GM13976 (cell line): ENCODE measurements around the gene LUZP4.

Source experiments
- DNase-seq: peaks from one replicate; pipeline ENCODE4 v3.0.0; 2012; ENCODE audit warnings: low spot score
- in situ Hi-C: fragments of 300-500 bp; cut with MboI; formaldehyde crosslinking; loops from one replicate; pipeline ENCODE4 v1.12.0; 2022; ENCODE audit warnings: low sequenced_read_pairs, mixed read lengths, inconsistent platforms; ENCODE audit not compliant: unreplicated experiment
- TF ChIP-seq, protein P1 (sequence below): IDR thresholded peaks from 2 replicates; pipeline ENCODE4 v1.5.1; 2012; ENCODE audit warnings: borderline replicate concordance, mild to moderate bottlenecking; ENCODE audit not compliant: insufficient read depth; ENCODE audit errors: extremely low read depth, missing control alignments, control extremely low read depth

The LUZP4 gene, protein sequence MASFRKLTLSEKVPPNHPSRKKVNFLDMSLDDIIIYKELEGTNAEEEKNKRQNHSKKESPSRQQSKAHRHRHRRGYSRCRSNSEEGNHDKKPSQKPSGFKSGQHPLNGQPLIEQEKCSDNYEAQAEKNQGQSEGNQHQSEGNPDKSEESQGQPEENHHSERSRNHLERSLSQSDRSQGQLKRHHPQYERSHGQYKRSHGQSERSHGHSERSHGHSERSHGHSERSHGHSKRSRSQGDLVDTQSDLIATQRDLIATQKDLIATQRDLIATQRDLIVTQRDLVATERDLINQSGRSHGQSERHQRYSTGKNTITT

GRCh38 chrX:115289465-115289864, at the start of gene LUZP4:
TSS of gene LUZP4 (plus strand) at chrX:115289715. CDS start at chrX:115289760, 45 bp downstream.
- TF ChIP-seq, protein P1, sequence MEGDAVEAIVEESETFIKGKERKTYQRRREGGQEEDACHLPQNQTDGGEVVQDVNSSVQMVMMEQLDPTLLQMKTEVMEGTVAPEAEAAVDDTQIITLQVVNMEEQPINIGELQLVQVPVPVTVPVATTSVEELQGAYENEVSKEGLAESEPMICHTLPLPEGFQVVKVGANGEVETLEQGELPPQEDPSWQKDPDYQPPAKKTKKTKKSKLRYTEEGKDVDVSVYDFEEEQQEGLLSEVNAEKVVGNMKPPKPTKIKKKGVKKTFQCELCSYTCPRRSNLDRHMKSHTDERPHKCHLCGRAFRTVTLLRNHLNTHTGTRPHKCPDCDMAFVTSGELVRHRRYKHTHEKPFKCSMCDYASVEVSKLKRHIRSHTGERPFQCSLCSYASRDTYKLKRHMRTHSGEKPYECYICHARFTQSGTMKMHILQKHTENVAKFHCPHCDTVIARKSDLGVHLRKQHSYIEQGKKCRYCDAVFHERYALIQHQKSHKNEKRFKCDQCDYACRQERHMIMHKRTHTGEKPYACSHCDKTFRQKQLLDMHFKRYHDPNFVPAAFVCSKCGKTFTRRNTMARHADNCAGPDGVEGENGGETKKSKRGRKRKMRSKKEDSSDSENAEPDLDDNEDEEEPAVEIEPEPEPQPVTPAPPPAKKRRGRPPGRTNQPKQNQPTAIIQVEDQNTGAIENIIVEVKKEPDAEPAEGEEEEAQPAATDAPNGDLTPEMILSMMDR: no peak
- in situ Hi-C loops: no loop called here
- no peak for DNase-seq

DNA sequence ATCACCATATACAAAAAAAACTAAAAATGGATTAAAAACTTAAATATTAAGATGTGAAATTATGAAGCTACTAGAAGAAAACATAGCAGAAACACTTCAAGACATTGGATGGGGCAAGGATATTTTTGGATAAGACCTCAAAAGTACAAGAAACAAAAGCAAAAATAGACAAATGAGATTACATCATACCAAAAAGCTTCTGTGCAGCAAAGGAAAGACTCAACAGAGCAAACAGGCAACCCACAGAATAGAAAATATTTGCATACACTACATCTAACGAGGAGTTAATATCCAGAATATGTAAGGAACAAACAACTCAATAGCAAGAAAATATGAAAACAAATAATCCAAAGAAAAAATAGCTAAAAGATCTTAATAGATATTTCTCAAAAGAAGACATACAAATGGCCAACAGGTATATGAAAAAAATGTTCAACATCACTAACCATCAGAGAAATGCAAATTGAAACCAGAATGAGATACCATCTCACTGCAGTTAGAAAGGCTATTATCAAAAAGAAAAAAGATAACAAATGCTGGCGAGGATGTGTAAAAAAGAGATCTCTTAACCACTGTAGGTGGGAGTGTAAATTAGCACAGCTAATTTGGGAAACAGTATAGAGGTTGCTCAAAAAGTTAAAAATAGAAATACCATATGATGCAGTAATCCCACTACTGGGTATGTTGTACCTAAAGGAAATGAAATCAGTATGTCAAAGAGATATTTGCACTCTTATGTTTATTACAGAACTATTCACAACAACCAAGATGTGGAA, 37.9 kb upstream of the LUZP4 start:
- TF ChIP-seq, protein P1: no peak
- in situ Hi-C loops: no loop called here
- DNase-seq: no peak

- DNase-seq: no peak
- in situ Hi-C loops: no loop called here
- TF ChIP-seq, protein P1: no peak
Observed at GRCh38 chrX:115255003-115255402, 34.5 kb upstream of the LUZP4 start.

- no peak for DNase-seq
- in situ Hi-C loops: no loop called here
- TF ChIP-seq, protein P1: no peak
Observed at GRCh38 chrX:115257711-115258110, 31.8 kb upstream of the LUZP4 start.

DNA sequence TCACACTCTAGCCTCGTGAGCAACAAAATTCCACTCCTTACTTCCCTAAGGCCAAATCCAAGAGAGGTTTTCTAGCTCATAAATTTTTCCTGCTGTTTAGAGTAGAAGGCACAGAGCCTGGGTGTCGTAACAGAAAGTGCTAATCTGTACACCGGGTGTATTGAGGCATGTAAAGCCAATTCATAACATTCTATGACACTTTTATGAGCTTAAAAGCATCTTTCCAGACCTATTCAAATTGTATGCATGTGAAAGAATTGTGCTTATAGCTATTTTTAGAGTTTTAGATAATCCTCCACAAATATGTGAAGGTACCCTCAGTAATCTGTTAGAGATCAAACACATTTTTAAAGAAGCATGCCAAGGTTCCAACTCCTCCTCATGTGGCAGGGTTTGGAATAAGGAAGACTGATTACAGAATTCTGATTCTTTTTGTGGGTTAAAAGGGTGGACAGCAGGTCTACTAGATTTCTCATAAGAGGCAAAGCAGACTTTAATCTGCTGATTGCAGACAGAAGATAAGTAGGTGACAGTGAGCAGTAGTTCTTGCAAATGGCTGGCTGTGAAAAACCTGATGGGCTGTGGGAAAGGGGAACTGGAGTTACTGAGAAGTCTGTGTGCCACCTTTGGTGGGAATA, 30.2 kb upstream of the LUZP4 start:
- in situ Hi-C loops: no loop called here
- TF ChIP-seq, protein P1: no peak
- no peak for DNase-seq

DNA sequence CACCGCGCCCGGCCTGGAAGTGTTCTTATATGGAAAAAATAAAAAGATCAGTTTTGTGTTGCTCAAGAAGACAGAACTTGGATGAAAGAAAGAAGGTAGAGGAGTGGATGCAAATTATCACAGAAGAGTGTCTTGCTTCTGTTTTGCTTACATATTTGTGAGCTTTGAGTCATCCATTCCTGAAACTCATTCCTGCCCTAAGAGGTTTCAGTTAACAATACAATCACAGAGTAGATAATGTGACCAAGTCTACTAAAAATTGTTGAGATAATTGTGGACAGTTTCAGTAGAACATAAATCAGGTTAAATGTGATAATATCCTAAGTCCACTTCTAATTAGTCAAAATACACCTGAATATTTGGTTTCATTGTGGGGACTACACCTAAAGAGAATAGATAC, 29.2 kb upstream of the LUZP4 start:
- DNase-seq: no peak
- TF ChIP-seq, protein P1: no peak
- in situ Hi-C loops: no loop called here
